Epithelial cell of proximal tubule (primary cell): ENCODE results near the gene ERFL. TPM values are rescaled to one million over a fixed set of nuclear protein-coding genes. Genes with fewer than 3 reads are reported as not detected.

ENCODE experiments used
- DNase-seq: peaks from one replicate; pipeline ENCODE4 v3.0.0-alpha.2; 2011; ENCODE audit warnings: low read depth
- H3K4me3 ChIP-seq: 2 replicates; pipeline ENCODE4 v1.5.1; 2011; ENCODE audit warnings: low read depth, mild to moderate bottlenecking, low read length
- total RNA-seq: library from RNA; depleted of rRNA; stranded (reverse); fragments of >200 nt; gene quantifications from 2 replicates; pipeline ENCODE4 v1.2.3, GENCODE V29; 2015
- TF ChIP-seq, protein P1 (sequence below): conservative IDR thresholded peaks from 2 replicates; pipeline ENCODE4 v1.5.1; 2012; ENCODE audit warnings: low read depth, mild to moderate bottlenecking, low read length

ERFL gene
- total RNA-seq, 1 donor from 2014 or later, result not detected

DNA sequence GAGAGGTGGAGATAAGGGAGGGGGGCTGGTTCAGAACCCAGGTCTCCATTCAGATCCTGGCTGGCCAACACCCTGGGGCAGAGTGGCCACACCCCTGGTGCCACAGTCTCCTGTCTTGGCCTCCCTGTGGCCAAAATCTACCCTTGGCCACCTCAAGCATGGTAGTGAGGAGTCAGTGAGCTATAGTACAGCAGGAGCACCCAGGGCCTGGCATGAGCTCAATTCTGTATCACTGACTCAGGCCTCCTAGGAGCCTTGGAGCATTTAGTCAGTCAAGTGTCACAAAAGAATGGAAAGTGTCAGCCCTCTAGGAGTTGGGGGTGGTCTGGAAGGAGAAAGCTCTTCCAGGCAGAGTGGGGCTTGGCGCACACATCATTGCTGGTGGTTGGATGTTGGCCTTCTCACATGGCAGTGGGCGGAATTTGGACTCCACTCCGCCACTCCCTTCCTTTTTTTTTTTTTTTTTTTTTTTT is 57.8 kb downstream of the ERFL start:
- H3K4me3 ChIP-seq, result no peak overlapping the region
- no peak for DNase-seq
- TF ChIP-seq, protein P1, sequence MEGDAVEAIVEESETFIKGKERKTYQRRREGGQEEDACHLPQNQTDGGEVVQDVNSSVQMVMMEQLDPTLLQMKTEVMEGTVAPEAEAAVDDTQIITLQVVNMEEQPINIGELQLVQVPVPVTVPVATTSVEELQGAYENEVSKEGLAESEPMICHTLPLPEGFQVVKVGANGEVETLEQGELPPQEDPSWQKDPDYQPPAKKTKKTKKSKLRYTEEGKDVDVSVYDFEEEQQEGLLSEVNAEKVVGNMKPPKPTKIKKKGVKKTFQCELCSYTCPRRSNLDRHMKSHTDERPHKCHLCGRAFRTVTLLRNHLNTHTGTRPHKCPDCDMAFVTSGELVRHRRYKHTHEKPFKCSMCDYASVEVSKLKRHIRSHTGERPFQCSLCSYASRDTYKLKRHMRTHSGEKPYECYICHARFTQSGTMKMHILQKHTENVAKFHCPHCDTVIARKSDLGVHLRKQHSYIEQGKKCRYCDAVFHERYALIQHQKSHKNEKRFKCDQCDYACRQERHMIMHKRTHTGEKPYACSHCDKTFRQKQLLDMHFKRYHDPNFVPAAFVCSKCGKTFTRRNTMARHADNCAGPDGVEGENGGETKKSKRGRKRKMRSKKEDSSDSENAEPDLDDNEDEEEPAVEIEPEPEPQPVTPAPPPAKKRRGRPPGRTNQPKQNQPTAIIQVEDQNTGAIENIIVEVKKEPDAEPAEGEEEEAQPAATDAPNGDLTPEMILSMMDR, result no peak

DNA sequence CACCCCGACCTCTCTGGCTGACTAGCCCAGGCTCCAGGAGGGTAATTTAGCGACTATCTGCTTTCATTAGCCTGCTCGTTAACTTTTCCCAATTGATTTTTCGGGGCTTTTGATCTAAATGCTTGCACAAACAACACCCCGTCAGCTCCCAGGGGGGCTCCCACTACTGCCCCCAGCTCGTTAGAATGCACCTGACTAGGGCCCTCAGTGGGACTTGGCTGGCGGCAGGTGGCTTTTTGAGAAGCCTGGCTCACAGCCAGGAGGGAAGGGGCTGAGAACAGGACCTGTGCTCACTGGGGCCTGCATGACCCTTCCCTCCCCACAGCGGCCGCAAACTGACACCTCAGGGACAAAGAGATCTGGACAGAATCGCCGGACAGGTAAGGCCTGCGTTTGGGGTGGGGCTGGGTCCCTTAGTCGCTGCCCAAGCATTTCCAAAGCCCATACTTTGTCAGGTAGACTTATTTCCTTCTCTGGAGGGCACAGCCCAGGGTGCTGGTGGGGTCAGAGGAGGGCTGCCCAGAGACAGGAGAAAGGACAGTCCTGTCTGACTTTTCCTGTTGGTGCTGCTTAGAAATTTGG is 58.8 kb downstream of the ERFL start:
- no peak for DNase-seq
- H3K4me3 ChIP-seq, result no peak overlapping the region
- TF ChIP-seq, protein P1, result no peak

DNA sequence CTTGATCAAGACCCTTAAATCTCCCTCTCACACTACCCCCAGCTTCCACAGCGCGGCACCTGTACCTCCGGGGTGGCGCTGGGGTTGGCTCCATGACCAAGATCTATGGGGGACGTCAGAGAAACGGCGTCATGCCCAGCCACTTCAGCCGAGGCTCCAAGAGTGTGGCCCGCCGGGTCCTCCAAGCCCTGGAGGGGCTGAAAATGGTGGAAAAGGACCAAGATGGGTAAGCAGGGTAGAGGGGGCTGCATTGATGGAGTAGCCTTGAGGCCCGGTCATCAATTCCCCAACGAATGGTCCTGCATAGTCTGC is 59.3 kb downstream of the ERFL start:
- DNase-seq, result no peak
- H3K4me3 ChIP-seq, result no peak overlapping the region
- TF ChIP-seq, protein P1, result no peak

DNA sequence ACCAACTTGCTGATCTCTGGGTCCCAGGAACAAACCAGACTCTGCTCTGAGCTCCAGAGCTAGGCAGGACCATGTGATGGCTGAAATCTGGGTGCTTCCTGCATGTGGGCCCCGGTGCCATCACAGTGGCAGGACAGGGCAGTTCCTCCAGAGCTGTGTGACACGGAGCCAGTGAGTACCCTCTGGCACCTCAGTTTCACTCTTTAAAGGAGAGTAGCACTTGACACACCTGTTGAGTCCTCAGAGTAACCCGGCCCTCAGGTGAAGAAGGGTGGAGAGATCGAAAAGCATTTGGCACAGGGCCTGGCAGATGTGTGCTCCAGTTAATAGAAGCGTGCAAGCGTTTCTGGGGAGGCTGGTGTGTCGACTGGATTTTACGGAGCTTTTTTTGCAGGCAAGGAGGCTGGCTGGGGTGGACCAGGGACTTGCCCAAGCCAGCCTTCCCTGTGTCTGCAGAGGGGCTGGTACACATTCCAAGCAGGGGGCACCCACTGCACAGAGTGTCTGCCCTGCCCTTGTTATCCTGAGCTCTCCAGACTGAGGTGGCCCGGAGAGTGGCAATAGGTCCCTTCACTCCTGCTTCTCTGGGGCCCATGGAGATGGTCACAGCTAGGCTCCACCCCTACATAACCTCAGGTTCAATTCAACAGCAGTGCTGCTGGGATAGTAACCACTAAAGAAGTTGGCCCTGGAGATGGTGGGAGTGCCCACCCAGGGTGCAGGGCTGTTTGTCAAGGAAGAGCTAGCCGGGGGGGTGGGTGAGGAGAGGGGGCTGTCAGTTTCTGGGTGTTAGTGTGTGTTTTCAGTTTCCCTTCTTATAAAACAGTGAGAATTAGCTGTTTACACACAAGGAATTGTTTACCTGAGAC is 59.9 kb downstream of the ERFL start:
- DNase-seq, result no peak
- H3K4me3 ChIP-seq, result no peak overlapping the region
- TF ChIP-seq, protein P1, result no peak

DNA sequence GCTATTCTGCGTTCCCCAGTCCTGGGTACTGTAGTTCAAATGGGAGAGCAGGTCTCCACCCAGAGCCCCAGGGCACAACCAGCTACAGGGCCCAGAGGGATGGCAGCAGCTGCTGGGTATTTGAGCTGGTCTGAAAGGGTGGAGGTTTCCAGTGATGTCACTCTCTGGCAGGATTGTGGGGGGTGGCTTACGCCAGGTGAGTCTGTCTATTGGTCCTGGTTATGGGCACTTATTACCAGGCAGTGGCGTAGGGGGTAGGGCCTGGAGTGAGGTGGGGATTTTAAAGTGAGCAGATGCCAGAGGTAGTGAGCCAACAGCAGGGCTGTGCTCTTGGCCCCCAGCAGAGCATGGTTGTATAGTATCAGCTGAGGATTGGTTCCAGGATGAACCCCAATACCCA is 62.0 kb downstream of the ERFL start:
- no peak for DNase-seq
- TF ChIP-seq, protein P1, result no peak
- H3K4me3 ChIP-seq, result no peak overlapping the region

DNA sequence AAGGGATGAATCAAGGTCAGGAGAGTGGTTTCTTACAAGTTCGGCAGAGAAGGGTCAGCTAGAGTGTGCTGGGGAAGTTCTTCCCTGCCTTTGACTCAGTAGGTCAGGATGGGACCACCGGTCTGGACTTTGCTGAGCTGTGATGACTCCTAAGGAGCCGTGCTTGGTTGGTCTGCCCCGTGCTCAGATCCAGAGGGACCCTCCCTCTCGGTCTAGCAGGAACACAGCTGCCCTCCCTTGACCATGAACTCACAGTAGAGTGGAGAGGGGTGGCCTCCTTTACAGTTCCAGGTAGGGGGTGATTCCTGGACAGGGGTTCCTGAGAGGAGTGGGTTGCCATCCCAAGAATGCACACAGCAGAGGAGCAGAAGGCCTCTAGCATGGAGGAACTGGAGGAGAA is 63.9 kb downstream of the ERFL start:
- no peak overlapping the region for H3K4me3 ChIP-seq
- TF ChIP-seq, protein P1, result no peak
- DNase-seq, result no peak
